Loucy (cell line): ENCODE measurements around the gene SULT4A1.

ENCODE experiments used
- EZH2phosphoT487 ChIP-seq: fragments of 200-600 bp; IDR thresholded peaks from 2 replicates; pipeline ENCODE4 v1.6.1; 2018; ENCODE audit warnings: antibody characterized with exemption, mild to moderate bottlenecking, moderate library complexity, borderline replicate concordance
- TF ChIP-seq, protein P1 (sequence below): fragments of 200-600 bp; sonication (generic); conservative IDR thresholded peaks from 2 replicates; pipeline ENCODE4 v1.5.1; 2014; ENCODE audit warnings: mild to moderate bottlenecking, antibody characterized with exemption, low read length

DNA sequence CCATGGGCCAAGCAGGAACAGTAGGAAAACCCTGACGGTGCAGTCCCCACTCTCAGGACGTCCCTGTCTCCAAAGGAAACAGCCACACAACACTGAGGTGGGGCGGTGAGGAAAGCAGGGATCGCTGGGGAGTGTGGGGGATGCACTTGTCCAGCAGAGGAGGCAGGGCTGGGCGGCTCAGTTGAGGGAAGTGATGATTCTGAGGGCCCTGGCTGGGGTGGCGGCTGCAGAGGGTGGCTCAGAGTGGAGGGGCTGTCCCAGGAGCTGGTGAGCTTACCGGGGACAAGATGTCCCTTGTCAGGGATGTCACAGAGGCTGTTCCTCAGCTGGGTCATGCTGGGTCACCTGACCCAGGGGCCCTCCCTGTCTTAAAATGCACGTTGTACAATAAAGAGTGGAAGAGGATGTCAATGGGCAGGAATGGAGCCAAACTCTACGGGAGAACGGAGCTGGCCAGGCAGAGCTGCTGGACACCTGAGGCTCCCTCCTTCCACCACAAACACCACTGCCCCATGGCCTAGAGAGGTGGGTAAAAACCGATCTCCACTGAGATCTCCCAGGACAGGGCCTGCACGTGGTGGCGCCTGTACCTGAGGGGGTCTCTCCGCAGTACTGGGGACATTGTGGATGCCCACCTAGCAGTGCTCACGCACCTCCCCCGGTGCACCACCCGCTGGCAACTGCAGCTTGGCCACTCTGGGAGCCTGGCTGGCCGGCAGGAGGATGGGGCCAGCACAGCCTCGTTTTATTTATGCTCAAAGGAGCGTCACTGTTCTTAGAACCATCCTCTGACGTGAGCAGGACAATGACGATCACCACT, 40.5 kb downstream of the SULT4A1 start:
- TF ChIP-seq, protein P1, sequence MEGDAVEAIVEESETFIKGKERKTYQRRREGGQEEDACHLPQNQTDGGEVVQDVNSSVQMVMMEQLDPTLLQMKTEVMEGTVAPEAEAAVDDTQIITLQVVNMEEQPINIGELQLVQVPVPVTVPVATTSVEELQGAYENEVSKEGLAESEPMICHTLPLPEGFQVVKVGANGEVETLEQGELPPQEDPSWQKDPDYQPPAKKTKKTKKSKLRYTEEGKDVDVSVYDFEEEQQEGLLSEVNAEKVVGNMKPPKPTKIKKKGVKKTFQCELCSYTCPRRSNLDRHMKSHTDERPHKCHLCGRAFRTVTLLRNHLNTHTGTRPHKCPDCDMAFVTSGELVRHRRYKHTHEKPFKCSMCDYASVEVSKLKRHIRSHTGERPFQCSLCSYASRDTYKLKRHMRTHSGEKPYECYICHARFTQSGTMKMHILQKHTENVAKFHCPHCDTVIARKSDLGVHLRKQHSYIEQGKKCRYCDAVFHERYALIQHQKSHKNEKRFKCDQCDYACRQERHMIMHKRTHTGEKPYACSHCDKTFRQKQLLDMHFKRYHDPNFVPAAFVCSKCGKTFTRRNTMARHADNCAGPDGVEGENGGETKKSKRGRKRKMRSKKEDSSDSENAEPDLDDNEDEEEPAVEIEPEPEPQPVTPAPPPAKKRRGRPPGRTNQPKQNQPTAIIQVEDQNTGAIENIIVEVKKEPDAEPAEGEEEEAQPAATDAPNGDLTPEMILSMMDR, result no peak
- TF ChIP-seq EZH2phosphoT487, result no peak
